ENCODE results near the gene ANO3.

The ANO3 gene

GRCh38 chr11:26597899-26598298 is 266.0 kb downstream of the ANO3 start:
- Histone ChIP-seq H3K27me3 (no peaks in the 10 kb centered on the region), H3K9me3 (no peaks in the 10 kb centered on the region), H3K4me1 (ENCODE audit: control insufficient read depth in 1 of 2, insufficient read depth in 1 of 2, low read depth in 1 of 2, low read length in 1 of 2) (peaks cover 6 to 18% of the 10 kb centered on the region in 2 experiments), H3K4me3 (ENCODE audit: low read depth in 1 of 2, low read length in 1 of 2) (no peak overlapping the region), H3K27ac (no peak overlapping the region), H3K36me3 (no peaks in the 10 kb centered on the region)
- TF ChIP-seq, protein P1, sequence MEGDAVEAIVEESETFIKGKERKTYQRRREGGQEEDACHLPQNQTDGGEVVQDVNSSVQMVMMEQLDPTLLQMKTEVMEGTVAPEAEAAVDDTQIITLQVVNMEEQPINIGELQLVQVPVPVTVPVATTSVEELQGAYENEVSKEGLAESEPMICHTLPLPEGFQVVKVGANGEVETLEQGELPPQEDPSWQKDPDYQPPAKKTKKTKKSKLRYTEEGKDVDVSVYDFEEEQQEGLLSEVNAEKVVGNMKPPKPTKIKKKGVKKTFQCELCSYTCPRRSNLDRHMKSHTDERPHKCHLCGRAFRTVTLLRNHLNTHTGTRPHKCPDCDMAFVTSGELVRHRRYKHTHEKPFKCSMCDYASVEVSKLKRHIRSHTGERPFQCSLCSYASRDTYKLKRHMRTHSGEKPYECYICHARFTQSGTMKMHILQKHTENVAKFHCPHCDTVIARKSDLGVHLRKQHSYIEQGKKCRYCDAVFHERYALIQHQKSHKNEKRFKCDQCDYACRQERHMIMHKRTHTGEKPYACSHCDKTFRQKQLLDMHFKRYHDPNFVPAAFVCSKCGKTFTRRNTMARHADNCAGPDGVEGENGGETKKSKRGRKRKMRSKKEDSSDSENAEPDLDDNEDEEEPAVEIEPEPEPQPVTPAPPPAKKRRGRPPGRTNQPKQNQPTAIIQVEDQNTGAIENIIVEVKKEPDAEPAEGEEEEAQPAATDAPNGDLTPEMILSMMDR (IDR thresholded peaks at IDR 0.05): no peak

DNA sequence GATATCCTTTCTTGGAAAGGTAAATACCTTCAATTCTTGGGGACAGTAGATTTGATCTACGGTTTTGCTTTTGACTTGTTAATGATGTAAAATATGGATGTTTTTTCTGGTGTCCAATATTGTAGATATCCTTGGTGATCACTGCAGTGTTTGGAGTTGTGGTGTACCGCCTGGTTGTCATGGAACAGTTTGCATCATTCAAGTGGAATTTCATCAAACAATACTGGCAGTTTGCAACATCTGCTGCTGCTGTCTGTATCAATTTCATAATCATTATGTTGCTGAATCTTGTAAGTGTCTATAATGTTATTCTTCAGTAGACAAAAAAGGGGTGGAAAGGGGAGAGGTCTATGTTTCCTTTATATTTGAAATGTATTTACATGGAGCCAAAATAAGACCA is 267.5 kb downstream of the ANO3 start:
- Histone ChIP-seq H3K27ac (no peak overlapping the region), H3K36me3 (no peaks in the 10 kb centered on the region), H3K9me3 (no peaks in the 10 kb centered on the region), H3K27me3 (no peaks in the 10 kb centered on the region), H3K4me1 (ENCODE audit: control insufficient read depth in 1 of 2, insufficient read depth in 1 of 2, low read depth in 1 of 2, low read length in 1 of 2) (peaks cover 6 to 18% of the 10 kb centered on the region in 2 experiments), H3K4me3 (ENCODE audit: low read depth in 1 of 2, low read length in 1 of 2) (no peak overlapping the region)
- TF ChIP-seq, protein P1 (IDR thresholded peaks at IDR 0.05): no peak

- Histone ChIP-seq H3K4me3 (ENCODE audit: low read depth in 1 of 2, low read length in 1 of 2) (no peak overlapping the region), H3K36me3 (no peaks in the 10 kb centered on the region), H3K27me3 (no peaks in the 10 kb centered on the region), H3K27ac (no peak overlapping the region), H3K9me3 (no peaks in the 10 kb centered on the region), H3K4me1 (ENCODE audit: control insufficient read depth in 1 of 2, insufficient read depth in 1 of 2, low read depth in 1 of 2, low read length in 1 of 2) (peaks cover 6 to 17% of the 10 kb centered on the region in 2 experiments)
- TF ChIP-seq, protein P1 (IDR thresholded peaks at IDR 0.05): no peak
Measured at GRCh38 chr11:26599876-26600434, 268.0 kb downstream of the ANO3 start.

- TF ChIP-seq, protein P1 (IDR thresholded peaks at IDR 0.05): no peak
Measured at GRCh38 chr11:26607725-26608506, 276.0 kb downstream of the ANO3 start.

GRCh38 chr11:26608507-26609146 is 276.7 kb downstream of the ANO3 start:
- no peaks in the 10 kb centered on the region for H3K9me3 ChIP-seq
- TF ChIP-seq, protein P1 (IDR thresholded peaks at IDR 0.05): no peak
- H3K27me3 ChIP-seq: no peaks in the 10 kb centered on the region
- H3K36me3 ChIP-seq: no peaks in the 10 kb centered on the region
- H3K4me3 ChIP-seq (ENCODE audit: low read depth in 1 of 2, low read length in 1 of 2): no peak overlapping the region
- H3K4me1 ChIP-seq (ENCODE audit: control insufficient read depth in 1 of 2, insufficient read depth in 1 of 2, low read depth in 1 of 2, low read length in 1 of 2): no peaks in the 10 kb centered on the region
- no peak overlapping the region for H3K27ac ChIP-seq

More at GRCh38 chr11:26607725-26608506, 276.0 kb downstream of the ANO3 start:
- Histone ChIP-seq H3K36me3 (no peaks in the 10 kb centered on the region), H3K27me3 (no peaks in the 10 kb centered on the region), H3K9me3 (no peaks in the 10 kb centered on the region), H3K4me1 (ENCODE audit: control insufficient read depth in 1 of 2, insufficient read depth in 1 of 2, low read depth in 1 of 2, low read length in 1 of 2) (no peaks in the 10 kb centered on the region), H3K27ac (no peak overlapping the region), H3K4me3 (ENCODE audit: low read depth in 1 of 2, low read length in 1 of 2) (no peak overlapping the region)

Measured in neutrophil (primary cell).